ENCODE results near the gene SLC10A6. TPM values are rescaled to one million over a fixed set of nuclear protein-coding genes. Genes with fewer than 3 reads are reported as not detected.

The SLC10A6 gene
- total RNA-seq, 1 experiment from 2014 or later, result not detected

DNA sequence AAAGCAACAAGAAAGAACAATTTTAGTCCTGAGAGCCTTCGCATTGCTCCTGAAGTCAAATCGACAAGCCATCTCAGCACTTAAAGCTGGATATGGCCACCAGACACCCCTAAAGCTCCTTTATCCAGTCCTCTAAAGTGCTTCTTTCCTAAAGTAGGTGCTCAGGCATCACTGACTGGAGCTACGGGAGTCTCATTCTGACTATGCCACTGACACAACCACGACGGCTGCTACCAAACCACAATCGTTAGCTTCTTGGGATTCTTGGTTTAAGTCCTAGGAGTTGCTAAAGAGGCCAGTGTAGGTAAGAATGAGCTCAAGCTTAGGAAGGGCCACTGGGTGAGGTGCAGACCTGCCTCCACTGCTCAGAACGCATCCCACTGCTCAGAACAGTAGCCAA, 1.0 kb downstream of the SLC10A6 start:
- Histone ChIP-seq H2BK120ac (ENCODE audit: low read depth, low read length, poor library complexity, severe bottlenecking) (no peak overlapping the region), H2AFZ (ENCODE audit: low read length) (no peak overlapping the region), H2AK5ac (ENCODE audit: insufficient read length, low read length) (no peak overlapping the region), H3K56ac (ENCODE audit: insufficient read length, low read depth, low read length) (no peak overlapping the region), H4K5ac (ENCODE audit: insufficient read length, low read depth, low read length) (no peak overlapping the region), H4K91ac (ENCODE audit: insufficient read length, low read depth, low read length) (no peak overlapping the region), H3K9me3 (ENCODE audit: control insufficient read depth, low read depth, low read length) (no peaks in the 10 kb centered on the region), H2BK12ac (ENCODE audit: insufficient read length, low read depth, low read length) (no peak overlapping the region), H3K4me2 (ENCODE audit: insufficient read depth, insufficient read length, low read length) (no peak overlapping the region), H2BK5ac (ENCODE audit: insufficient read length, low read length) (no peak overlapping the region), H3K27ac (ENCODE audit: insufficient read length, low read depth, low read length) (no peak overlapping the region), H3K79me2 (ENCODE audit: insufficient read depth, low read length) (no peaks in the 10 kb centered on the region), H3K4ac (ENCODE audit: low read depth, low read length) (no peak overlapping the region), H3K18ac (ENCODE audit: insufficient read length, low read depth, low read length) (no peak overlapping the region), H2BK15ac (ENCODE audit: low read depth, low read length) (no peak overlapping the region), H3K23me2 (ENCODE audit: insufficient read length, low read depth, low read length, poor library complexity, severe bottlenecking) (no peaks in the 10 kb centered on the region), H3K23ac (ENCODE audit: insufficient read length, low read depth, low read length) (no peak overlapping the region), H3K4me1 (ENCODE audit: insufficient read depth, low read length) (no peaks in the 10 kb centered on the region; the same call in 1 of the 2 replicates), H3T11ph (ENCODE audit: low read length) (no peak overlapping the region), H4K8ac (replicated peaks; ENCODE audit: insufficient read length, low read depth, low read length) (no peak overlapping the region), H3K27me3 (ENCODE audit: insufficient read depth, low read length) (no peaks in the 10 kb centered on the region), H3K79me1 (ENCODE audit: insufficient read depth, low read depth, low read length, poor library complexity, severe bottlenecking) (no peaks in the 10 kb centered on the region), H3K9ac (ENCODE audit: extremely low read depth, insufficient read length, low read length) (no peak overlapping the region), H3K14ac (ENCODE audit: insufficient read depth, low read length) (no peak overlapping the region), H4K20me1 (ENCODE audit: control insufficient read depth, insufficient read depth, insufficient read length) (no peaks in the 10 kb centered on the region), H2BK20ac (ENCODE audit: low read depth, low read length, poor library complexity, severe bottlenecking) (no peak overlapping the region)
- Mint-ChIP-seq H3K9me3 (no peaks in the 10 kb centered on the region), H3K27me3 (ENCODE audit: low read depth) (peaks cover 14% of the 10 kb centered on the region), H3K4me3 (no peak overlapping the region), H3K27ac (peak overlapping the region in 1 of 3 experiments; percentile 40; a peak in 1 of 7 replicates), H3K4me1 (peaks cover 14% of the 10 kb centered on the region in 2 experiments), H3K36me3 (ENCODE audit: insufficient read depth in 1 of 3, low read depth in 3 of 3) (no peaks in the 10 kb centered on the region)
- no CpG with 5 or more reads among the region's 7 CpGs for WGBS (ENCODE audit: extremely low coverage, insufficient read length, low lambda C conversion rate)
- TF ChIP-seq, protein P1, sequence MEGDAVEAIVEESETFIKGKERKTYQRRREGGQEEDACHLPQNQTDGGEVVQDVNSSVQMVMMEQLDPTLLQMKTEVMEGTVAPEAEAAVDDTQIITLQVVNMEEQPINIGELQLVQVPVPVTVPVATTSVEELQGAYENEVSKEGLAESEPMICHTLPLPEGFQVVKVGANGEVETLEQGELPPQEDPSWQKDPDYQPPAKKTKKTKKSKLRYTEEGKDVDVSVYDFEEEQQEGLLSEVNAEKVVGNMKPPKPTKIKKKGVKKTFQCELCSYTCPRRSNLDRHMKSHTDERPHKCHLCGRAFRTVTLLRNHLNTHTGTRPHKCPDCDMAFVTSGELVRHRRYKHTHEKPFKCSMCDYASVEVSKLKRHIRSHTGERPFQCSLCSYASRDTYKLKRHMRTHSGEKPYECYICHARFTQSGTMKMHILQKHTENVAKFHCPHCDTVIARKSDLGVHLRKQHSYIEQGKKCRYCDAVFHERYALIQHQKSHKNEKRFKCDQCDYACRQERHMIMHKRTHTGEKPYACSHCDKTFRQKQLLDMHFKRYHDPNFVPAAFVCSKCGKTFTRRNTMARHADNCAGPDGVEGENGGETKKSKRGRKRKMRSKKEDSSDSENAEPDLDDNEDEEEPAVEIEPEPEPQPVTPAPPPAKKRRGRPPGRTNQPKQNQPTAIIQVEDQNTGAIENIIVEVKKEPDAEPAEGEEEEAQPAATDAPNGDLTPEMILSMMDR (conservative IDR thresholded peaks at IDR 0.05), result no peak
- no peak for DNase-seq

All from H9 (cell line).